SIG-M5 treated with dmso at 0.1 percent for 504 hours (cell line): ENCODE data around the gene OR4D1.

Experiments used
- DNase-seq: peaks from one replicate; lab custom pipeline; 2025; ENCODE audit not compliant: unreplicated experiment; lab: John Stamatoyannopoulos, UW

OR4D1 gene

GRCh38 chr17:58153046-58153445, 4.9 kb downstream of the OR4D1 start:
- DNase-seq, result no peak

GRCh38 chr17:58153671-58154070, 5.5 kb downstream of the OR4D1 start:
- no peak for DNase-seq

GRCh38 chr17:58156839-58157803, 8.9 kb downstream of the OR4D1 start:
- no peak for DNase-seq

GRCh38 chr17:58158181-58158580, 10.0 kb downstream of the OR4D1 start:
- no peak for DNase-seq

GRCh38 chr17:58161566-58161965, 13.4 kb downstream of the OR4D1 start:
- DNase-seq, result no peak

GRCh38 chr17:58165981-58166380, 17.8 kb downstream of the OR4D1 start:
- no peak for DNase-seq

- no peak for DNase-seq
Measured at GRCh38 chr17:58166682-58167081, 18.5 kb downstream of the OR4D1 start, which contains the start of gene OR4D2. TSS of gene OR4D2 (plus strand) at chr17:58166982. CDS start at chr17:58169656, 2,674 bp downstream.

- no peak for DNase-seq
Measured at GRCh38 chr17:58170622-58171021, 22.4 kb downstream of the OR4D1 start.

- peak; percentile 72 for DNase-seq
Measured at GRCh38 chr17:58172369-58173071, 24.3 kb downstream of the OR4D1 start.

GRCh38 chr17:58174871-58175270, 26.7 kb downstream of the OR4D1 start:
- no peak for DNase-seq

- no peak for DNase-seq
Measured at GRCh38 chr17:58176200-58176599, 28.0 kb downstream of the OR4D1 start.

- no peak for DNase-seq
Measured at GRCh38 chr17:58181796-58182195, 33.6 kb downstream of the OR4D1 start.

- DNase-seq, result no peak
Measured at GRCh38 chr17:58183514-58183913, 35.3 kb downstream of the OR4D1 start.

- no peak for DNase-seq
Measured at GRCh38 chr17:58184308-58184985, 36.3 kb downstream of the OR4D1 start.

- no peak for DNase-seq
Measured at GRCh38 chr17:58184986-58185761, 37.0 kb downstream of the OR4D1 start.

GRCh38 chr17:58186591-58186990, 38.4 kb downstream of the OR4D1 start:
- DNase-seq, result no peak

GRCh38 chr17:58187063-58187462, 38.9 kb downstream of the OR4D1 start:
- DNase-seq, result no peak

GRCh38 chr17:58187675-58188074, 39.5 kb downstream of the OR4D1 start:
- DNase-seq, result no peak

GRCh38 chr17:58189436-58190146, 41.4 kb downstream of the OR4D1 start:
- no peak for DNase-seq
